ENCODE results near the gene MAST4.

DNA sequence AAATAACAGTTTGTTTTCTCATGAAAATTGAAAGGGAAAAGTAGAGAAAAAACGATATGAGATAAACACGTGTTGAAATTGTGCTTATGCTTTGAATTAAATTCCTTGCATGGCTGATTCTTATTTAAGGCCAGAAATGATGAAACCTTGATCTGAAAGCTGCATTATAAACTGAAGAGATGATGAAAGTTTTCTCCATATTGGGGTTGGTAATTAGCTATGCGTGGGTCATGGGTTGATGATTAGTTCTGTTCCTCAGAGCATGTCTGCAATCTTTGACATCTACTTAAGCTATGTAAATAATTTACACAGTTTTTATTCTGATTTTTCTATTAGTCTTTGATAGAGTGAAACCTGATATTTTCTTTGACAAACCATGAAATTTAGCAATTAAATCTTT, 336.3 kb downstream of the MAST4 start:
- TF ChIP-seq POLR2AphosphoS5 (IDR thresholded peaks at IDR 0.05; ENCODE audit: low read depth, low read length) (no peak), PAX5 (IDR thresholded peaks at IDR 0.05; ENCODE audit: insufficient read depth, low read length, severe bottlenecking) (no peak), POLR2A (IDR thresholded peaks at IDR 0.05; ENCODE audit: low read depth, low read length) (no peak), TAF1 (IDR thresholded peaks at IDR 0.05; ENCODE audit: low read depth, low read length) (no peak), POU2F2 (IDR thresholded peaks at IDR 0.05; ENCODE audit: low read depth, low read length) (no peak), SPI1 (IDR thresholded peaks at IDR 0.05; ENCODE audit: low read depth, low read length) (no peak)

Measured in GM12891 (cell line).